Ishikawa (cell line): ENCODE data around the gene TIE1.

ENCODE experiments used
- CEBPB ChIP-seq: IDR thresholded peaks from 2 replicates; pipeline ENCODE4 v1.6.1; 2012
- CREB1 ChIP-seq: IDR thresholded peaks from 2 replicates; pipeline ENCODE4 v1.6.1; 2012; ENCODE audit warnings: low read depth
- EGR1 ChIP-seq: IDR thresholded peaks from 2 replicates; pipeline ENCODE4 v1.6.1; 2012
- EP300 ChIP-seq: IDR thresholded peaks from 2 replicates; pipeline ENCODE4 v1.6.1; 2012; ENCODE audit warnings: borderline replicate concordance
- FOXM1 ChIP-seq: IDR thresholded peaks from 2 replicates; pipeline ENCODE4 v1.6.1; 2012; ENCODE audit warnings: low read depth, borderline replicate concordance
- MAX ChIP-seq: IDR thresholded peaks from 2 replicates; pipeline ENCODE4 v1.6.1; 2012
- NFIC ChIP-seq: IDR thresholded peaks from 2 replicates; pipeline ENCODE4 v1.6.1; 2012
- RAD21 ChIP-seq: IDR thresholded peaks from 2 replicates; pipeline ENCODE4 v1.6.1; 2012; ENCODE audit warnings: low read depth
- REST ChIP-seq: IDR thresholded peaks from 2 replicates; pipeline ENCODE4 v1.6.1; 2012; ENCODE audit warnings: low read depth, mild to moderate bottlenecking
- USF1 ChIP-seq: IDR thresholded peaks from 2 replicates; pipeline ENCODE4 v1.6.1; 2012
- YY1 ChIP-seq: IDR thresholded peaks from 2 replicates; pipeline ENCODE4 v1.6.1; 2012; ENCODE audit warnings: low read depth

- no peak for TF ChIP-seq NFIC
- no peak for TF ChIP-seq FOXM1
- TF ChIP-seq MAX: no peak
- no peak for TF ChIP-seq REST
- no peak for TF ChIP-seq USF1
- TF ChIP-seq EP300: no peak
- TF ChIP-seq YY1: no peak
- TF ChIP-seq CREB1: no peak
- no peak for TF ChIP-seq RAD21
- TF ChIP-seq EGR1: no peak
- no peak for TF ChIP-seq CEBPB
These were observed 28.6 kb upstream of the TIE1 start for GRCh38 chr1:43272161-43272560.
